Pancreas (tissue), 10 donors: Measurements from ENCODE around the gene DDC. TPM values are rescaled to one million over a fixed set of nuclear protein-coding genes. Genes with fewer than 3 reads are reported as not detected.

Experiments
- ATAC-seq, 4 donors: fragments of 200-7000 bp; cut with Tn5 transposase; one replicate each; pipeline versions ENCODE4 v1.8.0 to v1.9.1; 2020; ENCODE audit warnings: mild to moderate bottlenecking in 4 of 4, moderate library complexity in 4 of 4
- DNase-seq, 6 donors: peaks; one replicate each; pipeline ENCODE4 v3.0.0-alpha.2; 2020
- FAIRE-seq: peaks from 2 replicates; lab custom pipeline; 2012; peaks lifted over from hg19 to GRCh38; lab: Jason Lieb, UNC
- H3K27ac ChIP-seq, 4 donors: fragments of 200-600 bp; sonication (generic); 1 replicate in 3 of 4; 2 replicates in 1 of 4; pipeline versions ENCODE4 v1.5.0 to v1.8.0; 2020
- H3K27me3 ChIP-seq, 4 donors: fragments of 200-600 bp; one replicate each; pipeline ENCODE4 v1.8.0; 2021
- H3K36me3 ChIP-seq, 3 donors: fragments of 200-600 bp; sonication (generic) in 1 of 3; one replicate each; pipeline versions ENCODE4 v1.5.0 to v1.8.0; 2020 to 2021
- H3K4me1 ChIP-seq, 3 donors: fragments of 200-600 bp; one replicate each; pipeline ENCODE4 v1.8.0; 2021
- H3K4me3 ChIP-seq, 4 donors: fragments of 200-600 bp; sonication (generic) in 2 of 4; one replicate each; pipeline versions ENCODE4 v1.5.0 to v1.8.0; 2020 to 2021
- H3K9me3 ChIP-seq, 4 donors: fragments of 200-600 bp; one replicate each; pipeline ENCODE4 v1.8.0; 2021
- CTCF ChIP-seq, 4 donors: fragments of 200-600 bp; sonication (generic) in 3 of 4; IDR thresholded peaks; one replicate each; pipeline versions ENCODE4 v1.5.0 to v1.8.0; 2021; ENCODE audit warnings: antibody characterized with exemption in 4 of 4
- WGBS, 2 donors: extraction: QIAGEN DNeasy Blood & Tissue Kit; methylation state at CpG; one replicate each; pipeline ENCODE4 v1.1.7; 2013; 5-methylcytosine and 5-hydroxymethylcytosine counted together
- intact Hi-C, 3 donors: fragments of 100-400 bp; cut with DNase I; formaldehyde crosslinking; loops; one replicate each; pipeline versions ENCODE4 v1.11.1 to v1.14.2; 2022
- polyA plus RNA-seq, 2 donors: library from polyadenylated mRNA; stranded (reverse); fragments of 200-250 nt; gene quantifications; one replicate each; pipeline ENCODE4 v1.2.3, GENCODE V29; 2013
- total RNA-seq, 6 donors: library from RNA; stranded (reverse); fragmentation: NEBNext Ultra II Directional in 4 of 6; extraction: Animal tissue kit (Norgen Biotek cat#: 25700) in 4 of 6; gene quantifications; one replicate each; pipeline versions ENCODE4 v1.2.1 to v1.2.4, GENCODE V29; 2021 to 2023
- donor health status: healthy with polysubstance abuse.
- donor health status: DM: no; HTN: no; CAD: no; lungs with moderate emphysema.
- donor health status: DM: no; HTN: no; CAD: no.
- donor health status: control.
- donor health status: control.
- donor health status: Bipolar disorder and iron deficiency.
- donor health status: DM: yes; HTN: yes; CAD: no.
- donor health status: DM: no; HTN: no; CAD: no.
- donor health status: DM: no; HTN: no; CAD: no.
- donor health status: DM: yes; HTN: yes; CAD: no.

Gene DDC
- total and polyA plus RNA-seq, 8 donors, result 2.7 to 25.2 (median 12.0) TPM

GRCh38 chr7:50472427-50472826, 92.8 kb downstream of the DDC start:
- DNase-seq, result no peak
- no peak for TF ChIP-seq CTCF (IDR thresholded peaks at IDR 0.05)
- Histone ChIP-seq H3K27me3 (no peaks in the 10 kb centered on the region), H3K4me1 (peaks cover 0 to 4% (median 0%) of the 10 kb centered on the region in 3 donors), H3K36me3 (no peaks in the 10 kb centered on the region), H3K4me3 (no peak overlapping the region), H3K27ac (no peak overlapping the region), H3K9me3 (no peaks in the 10 kb centered on the region)
- no peak for ATAC-seq
- no peak for FAIRE-seq
- 94 to 99% methylated on average over 7 of the region's 7 CpGs for WGBS, 2 donors
- intact Hi-C loops, result loop anchor here in 2 of 3 donors (5.0 to 10.0 kb wide), 4 partner anchors 112 to 680 kb away; no protein-coding TSS in a partner anchor

GRCh38 chr7:50471970-50472369, 93.2 kb downstream of the DDC start:
- H3K27me3 ChIP-seq, result no peaks in the 10 kb centered on the region
- H3K9me3 ChIP-seq, result no peaks in the 10 kb centered on the region
- no peak overlapping the region for H3K4me3 ChIP-seq
- ATAC-seq (no peak), DNase-seq (no peak), FAIRE-seq (no peak)
- H3K4me1 ChIP-seq, result peaks cover 0 to 4% (median 0%) of the 10 kb centered on the region in 3 donors
- no peak for TF ChIP-seq CTCF (IDR thresholded peaks at IDR 0.05)
- H3K27ac ChIP-seq, result no peak overlapping the region
- intact Hi-C loops, result loop anchor here in 2 of 3 donors (5.0 to 10.0 kb wide), 4 partner anchors 113 to 680 kb away; no protein-coding TSS in a partner anchor
- WGBS, 2 donors, result 90 to 93% methylated on average over 5 of the region's 5 CpGs
- no peaks in the 10 kb centered on the region for H3K36me3 ChIP-seq

- Histone ChIP-seq H3K9me3 (no peaks in the 10 kb centered on the region), H3K4me3 (no peak overlapping the region), H3K36me3 (no peaks in the 10 kb centered on the region), H3K27me3 (no peaks in the 10 kb centered on the region), H3K27ac (no peak overlapping the region), H3K4me1 (peaks cover 0 to 4% (median 0%) of the 10 kb centered on the region in 3 donors)
- no peak for ATAC-seq
- intact Hi-C loops, result loop anchor here in 2 of 3 donors (5.0 to 10.0 kb wide), 4 partner anchors 114 to 682 kb away; no protein-coding TSS in a partner anchor
- whole genome bisulfite sequencing, 2 donors, result 94% methylated on average over 17 of the region's 17 CpGs
- no peak for FAIRE-seq
- TF ChIP-seq CTCF (IDR thresholded peaks at IDR 0.05), result no peak
- no peak for DNase-seq
Measured at GRCh38 chr7:50470250-50471163, 94.7 kb downstream of the DDC start.

GRCh38 chr7:50469181-50469580, 96.0 kb downstream of the DDC start:
- no peak for FAIRE-seq
- Histone ChIP-seq H3K27ac (no peak overlapping the region), H3K9me3 (no peaks in the 10 kb centered on the region), H3K4me3 (no peak overlapping the region), H3K36me3 (no peaks in the 10 kb centered on the region), H3K27me3 (no peaks in the 10 kb centered on the region), H3K4me1 (peaks cover 0 to 4% (median 0%) of the 10 kb centered on the region in 3 donors)
- 97 to 99% methylated on average over 4 of the region's 4 CpGs for WGBS, 2 donors
- ATAC-seq, result no peak
- no peak for DNase-seq
- TF ChIP-seq CTCF (IDR thresholded peaks at IDR 0.05), result no peak
- intact Hi-C loops, result no loop called here
